Transverse colon (tissue), 4 donors: Measurements from ENCODE around the gene GLRX3.

Experiments
- EP300 ChIP-seq: sonication (generic); formaldehyde crosslinking; IDR thresholded peaks from one replicate; pipeline ENCODE4 v1.6.1; 2017; ENCODE audit warnings: antibody characterized with exemption, low read depth
- POLR2A ChIP-seq: fragments of 450-650 bp; IDR thresholded peaks from one replicate; pipeline ENCODE4 v1.6.1; 2016; ENCODE audit warnings: antibody characterized with exemption, mild to moderate bottlenecking, moderate library complexity
- POLR2AphosphoS5 ChIP-seq, 3 donors: sonication (generic); formaldehyde crosslinking; IDR thresholded peaks; one replicate each; pipeline ENCODE4 v1.6.1; 2016; ENCODE audit warnings: antibody characterized with exemption in 3 of 3
- TF ChIP-seq, protein P1 (sequence below), 5 experiments: fragments of 200-600 bp in 3 of 5; fragments of 450-650 bp in 2 of 5; sonication (generic) in 3 of 5; IDR thresholded peaks; 1 replicate in 2 of 5; 2 replicates in 3 of 5; pipeline ENCODE4 v1.5.1; 2016 to 2017; ENCODE audit warnings: antibody characterized with exemption in 5 of 5, inconsistent platforms in 3 of 5, mild to moderate bottlenecking in 2 of 5, moderate library complexity in 1 of 5

DNA sequence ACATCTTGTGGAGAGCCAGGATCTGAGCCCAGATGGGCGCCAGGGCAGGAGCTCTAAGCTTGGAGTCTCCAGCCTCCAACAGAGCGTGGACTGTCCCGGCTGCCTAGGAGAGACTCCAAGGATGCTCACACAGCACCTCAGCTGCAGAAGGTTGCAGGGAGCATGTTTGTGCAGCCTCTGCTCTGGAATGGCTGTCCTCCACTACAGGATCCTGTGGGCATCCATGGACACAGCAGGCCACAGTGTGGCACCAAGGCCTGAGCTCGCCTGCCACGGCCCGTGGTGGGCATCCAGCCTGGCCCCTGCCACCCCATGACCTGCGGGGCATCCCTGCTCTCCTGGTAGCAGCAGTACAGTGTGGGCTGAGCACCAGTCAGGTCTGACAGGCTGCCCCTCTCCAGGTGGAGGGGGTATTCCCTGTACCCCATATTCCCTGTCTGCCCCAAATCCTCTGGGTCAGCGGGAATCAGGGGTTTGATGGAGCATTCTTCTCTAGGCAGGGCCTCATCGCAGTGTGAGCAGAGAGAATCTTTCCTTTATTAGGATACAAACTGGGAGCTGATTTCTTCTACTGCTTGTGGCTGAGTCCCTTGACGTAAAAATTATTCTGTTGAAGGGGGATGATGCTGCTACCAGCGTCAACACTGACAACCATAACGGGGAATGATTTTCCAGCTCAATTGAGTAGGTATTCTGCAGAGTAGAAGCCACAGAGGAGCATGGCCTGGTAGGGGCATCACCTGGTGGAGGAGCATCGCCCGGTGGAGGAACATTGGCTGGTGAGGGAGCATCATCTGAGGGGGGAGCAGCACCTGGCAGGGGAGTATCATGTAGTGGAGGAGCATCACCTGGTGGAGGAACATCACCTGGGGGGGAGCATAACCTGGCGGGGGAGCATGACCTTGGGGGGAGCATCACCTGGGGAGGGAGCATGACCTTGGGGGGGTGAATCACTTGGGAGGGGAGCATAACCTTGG lies 60.6 kb downstream of the GLRX3 start:
- TF ChIP-seq POLR2A (no peak), EP300 (no peak), POLR2AphosphoS5 (IDR thresholded peaks at IDR 0.05) (no peak)
- TF ChIP-seq, protein P1, sequence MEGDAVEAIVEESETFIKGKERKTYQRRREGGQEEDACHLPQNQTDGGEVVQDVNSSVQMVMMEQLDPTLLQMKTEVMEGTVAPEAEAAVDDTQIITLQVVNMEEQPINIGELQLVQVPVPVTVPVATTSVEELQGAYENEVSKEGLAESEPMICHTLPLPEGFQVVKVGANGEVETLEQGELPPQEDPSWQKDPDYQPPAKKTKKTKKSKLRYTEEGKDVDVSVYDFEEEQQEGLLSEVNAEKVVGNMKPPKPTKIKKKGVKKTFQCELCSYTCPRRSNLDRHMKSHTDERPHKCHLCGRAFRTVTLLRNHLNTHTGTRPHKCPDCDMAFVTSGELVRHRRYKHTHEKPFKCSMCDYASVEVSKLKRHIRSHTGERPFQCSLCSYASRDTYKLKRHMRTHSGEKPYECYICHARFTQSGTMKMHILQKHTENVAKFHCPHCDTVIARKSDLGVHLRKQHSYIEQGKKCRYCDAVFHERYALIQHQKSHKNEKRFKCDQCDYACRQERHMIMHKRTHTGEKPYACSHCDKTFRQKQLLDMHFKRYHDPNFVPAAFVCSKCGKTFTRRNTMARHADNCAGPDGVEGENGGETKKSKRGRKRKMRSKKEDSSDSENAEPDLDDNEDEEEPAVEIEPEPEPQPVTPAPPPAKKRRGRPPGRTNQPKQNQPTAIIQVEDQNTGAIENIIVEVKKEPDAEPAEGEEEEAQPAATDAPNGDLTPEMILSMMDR (IDR thresholded peaks at IDR 0.05) = no peak
